COR-L47 (cell line): ENCODE results near the gene MARK4.
"Not testable (repeated sequence)": the region's sequence is repeated elsewhere in the genome, so short reads cannot be mapped to it uniquely, and the experiment has no call there.

Experiments
- DNase-seq: peaks from one replicate; lab custom pipeline; 2025; lab: John Stamatoyannopoulos, UW

MARK4 gene

DNA sequence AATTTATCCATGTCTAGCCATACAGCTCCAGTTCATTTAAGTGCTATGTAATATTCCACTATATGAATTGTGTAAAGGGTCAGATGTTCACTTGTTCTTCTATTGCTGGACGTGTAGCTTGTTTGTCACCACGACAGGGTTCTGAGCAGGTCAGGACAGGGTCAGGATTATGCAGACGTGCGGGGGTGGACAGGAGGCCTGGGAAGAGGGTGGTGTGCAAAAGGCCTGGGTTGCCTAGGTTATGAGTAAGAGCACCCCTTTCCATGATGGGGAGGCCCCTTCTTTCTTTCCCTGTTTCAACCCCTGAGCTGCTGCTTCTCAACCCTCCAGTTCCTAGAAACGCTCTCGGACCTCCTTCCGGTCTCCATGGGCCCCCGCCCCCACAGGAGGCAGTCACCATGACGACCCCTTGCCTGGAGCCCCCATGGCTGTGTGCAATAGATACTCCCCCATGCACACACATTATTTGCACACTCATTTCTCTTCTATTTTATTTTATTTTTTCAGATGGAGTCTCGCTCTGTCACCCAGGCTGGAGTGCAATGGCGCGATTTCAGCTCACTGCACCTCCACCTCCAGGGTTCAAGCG is 7.8 kb upstream of the MARK4 start:
- no peak for DNase-seq

DNA sequence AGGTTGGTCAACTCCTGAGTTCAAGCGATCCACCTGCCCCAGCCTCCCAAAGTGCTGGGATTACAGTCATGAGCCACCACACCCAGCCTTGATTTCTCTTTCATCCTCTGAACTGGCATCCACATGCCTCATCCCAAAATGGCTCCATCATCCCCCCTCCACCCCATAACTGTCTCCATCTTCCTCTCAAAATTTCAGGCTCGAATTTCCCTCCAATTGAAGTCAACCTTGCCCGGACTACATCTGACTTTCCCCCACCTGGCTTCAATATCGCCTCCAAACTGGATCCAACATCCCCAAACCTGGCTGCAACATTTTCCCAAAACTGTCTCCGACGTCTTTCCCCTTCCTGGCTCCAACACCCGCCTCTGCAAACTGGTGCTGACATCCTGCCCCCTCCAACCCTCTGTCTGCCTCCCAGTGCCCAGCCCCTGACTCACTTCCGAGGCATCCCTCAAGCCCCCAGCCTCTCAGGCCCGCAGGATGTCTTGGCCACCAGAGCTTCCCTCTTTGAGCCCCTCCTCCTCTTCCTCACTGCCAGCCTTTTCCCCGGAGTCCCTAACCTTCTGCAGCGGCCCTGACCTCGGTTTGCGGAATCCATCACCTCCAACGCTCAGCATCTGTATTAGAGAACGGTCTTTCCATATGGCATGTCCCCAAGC is 6.8 kb upstream of the MARK4 start:
- DNase-seq, result no peak

DNA sequence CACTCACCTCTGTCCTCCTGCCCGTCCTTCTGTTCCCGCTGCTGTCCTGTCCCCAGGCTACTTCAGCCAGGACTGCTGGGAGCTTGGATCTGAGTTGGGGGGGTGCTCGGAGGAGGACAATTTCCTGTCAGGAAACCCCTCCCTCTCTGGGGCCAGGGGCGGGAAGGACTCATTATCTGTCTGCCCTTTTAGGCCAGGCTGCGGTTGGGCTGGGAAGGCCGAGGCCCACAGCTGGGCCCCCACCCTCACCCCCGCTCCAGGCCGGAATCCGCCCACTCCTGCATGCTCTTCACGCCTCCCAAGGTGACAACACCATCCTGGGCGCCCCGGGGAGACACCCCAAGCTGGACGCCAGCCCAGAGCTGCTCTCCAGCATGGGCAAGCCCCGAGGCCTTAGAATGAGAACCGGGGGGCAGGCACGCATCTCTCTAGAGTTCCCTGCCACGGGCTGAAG is 5.7 kb upstream of the MARK4 start, which contains the start of gene EXOC3L2:
Gene EXOC3L2, minus strand, starts transcription at position 74 of the 454 bp plus-strand sequence. CDS start 6,362 bp downstream, outside the sequence.
- DNase-seq, result no peak

DNA sequence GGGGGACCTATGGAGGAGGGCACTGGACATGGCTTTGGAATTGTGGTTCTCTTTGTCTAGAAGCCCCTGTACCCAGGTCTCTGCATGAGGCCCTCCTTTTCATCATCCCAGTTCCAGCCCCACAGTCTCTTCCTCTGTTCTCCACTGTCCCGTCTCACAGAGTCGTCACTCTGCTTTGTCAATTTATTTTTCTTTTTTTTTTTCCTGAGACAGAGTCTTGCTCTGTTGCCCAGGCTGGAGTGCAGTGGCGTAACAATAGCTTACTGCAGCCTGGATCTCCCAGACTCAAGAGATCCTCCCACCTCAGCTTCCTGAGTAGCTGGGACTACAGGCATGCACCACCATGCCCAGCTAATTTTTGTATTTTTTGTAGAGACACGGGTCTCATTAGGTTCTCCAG is 5.2 kb upstream of the MARK4 start:
- no peak for DNase-seq

DNA sequence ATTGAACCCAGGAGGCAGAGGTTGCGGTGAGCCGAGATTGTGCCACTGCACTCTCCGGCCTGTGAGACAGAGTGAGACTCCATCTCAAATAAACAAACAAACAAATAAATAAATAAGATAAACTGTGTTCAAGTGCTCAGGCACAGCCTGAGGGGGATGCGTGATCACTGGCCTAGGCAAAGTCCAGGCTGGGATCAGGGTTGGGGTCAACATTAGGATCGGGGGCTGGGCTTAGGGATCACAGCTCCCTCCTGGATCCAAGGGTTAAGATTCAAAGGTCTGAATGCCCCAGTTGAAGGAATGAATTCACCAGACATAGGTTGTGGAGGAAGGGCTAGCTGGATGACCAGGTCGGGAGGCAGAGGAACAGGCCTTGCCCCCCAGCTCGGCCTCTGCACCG is 3.9 kb upstream of the MARK4 start:
- DNase-seq, result no peak

DNA sequence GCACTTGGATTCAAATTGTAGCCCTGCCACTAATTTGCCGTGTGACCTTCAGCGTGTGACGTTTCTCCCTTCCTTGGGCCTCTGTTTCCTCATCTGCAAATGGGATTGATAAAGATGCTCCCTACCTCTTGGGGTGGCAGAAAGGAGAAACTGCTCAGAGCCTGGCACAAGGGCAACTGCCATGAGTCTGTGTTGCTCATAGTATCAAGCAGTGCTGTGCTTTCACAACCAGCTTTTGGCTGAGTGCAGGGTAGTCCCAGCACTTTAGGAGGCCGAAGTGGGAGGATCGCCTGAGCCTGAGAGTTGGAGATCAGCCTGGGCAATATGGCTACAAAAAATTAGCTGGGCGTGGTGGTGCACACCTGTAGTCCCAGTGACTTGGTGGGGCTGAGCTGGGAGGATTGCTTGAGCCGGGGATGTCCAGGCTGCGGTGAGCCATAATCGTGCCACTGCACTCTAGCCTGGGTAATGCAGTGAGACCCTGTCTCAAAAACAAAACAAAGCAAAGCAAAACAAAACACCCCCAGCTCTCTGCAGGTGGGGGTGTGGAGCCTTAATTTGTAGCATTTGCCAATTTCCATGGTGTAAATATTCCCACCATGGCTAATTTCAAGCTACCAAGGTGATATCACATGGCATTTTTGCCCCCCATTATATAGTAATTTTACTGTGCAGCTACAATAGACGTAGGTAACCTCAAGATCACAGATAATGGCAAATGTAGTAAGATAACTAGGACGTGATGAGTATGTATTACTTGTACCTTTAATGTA is 1.6 kb upstream of the MARK4 start:
- DNase-seq, result no peak

DNA sequence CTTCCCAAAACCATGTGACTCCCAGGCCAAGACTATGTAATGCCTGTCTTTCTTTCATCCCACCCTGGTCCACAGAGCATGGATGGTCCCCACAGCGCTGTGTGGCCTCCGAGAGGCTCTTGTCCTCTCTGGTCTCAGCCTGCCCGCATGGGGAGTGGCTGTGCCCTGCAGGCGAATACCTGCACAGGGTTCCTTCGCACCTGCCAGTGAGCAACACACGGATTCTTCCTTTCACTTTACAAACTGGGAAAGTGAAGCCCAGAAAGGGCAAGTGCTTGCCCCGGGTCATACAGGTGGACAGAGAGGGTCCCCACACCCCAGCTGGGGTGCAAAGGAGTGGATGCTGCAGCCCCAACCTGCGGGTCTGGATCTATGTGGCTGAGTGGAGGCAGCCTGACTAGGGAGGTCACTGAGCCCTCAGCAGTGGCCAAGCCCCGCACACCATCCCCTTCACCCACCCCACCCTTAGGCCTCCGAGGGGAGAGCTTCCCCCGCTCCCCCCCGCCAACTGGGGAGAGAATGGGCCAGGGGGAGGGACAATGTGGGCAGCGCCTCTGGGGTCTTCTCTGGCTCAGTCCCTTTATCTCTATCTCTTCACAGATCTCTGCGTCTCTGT is 747 bp upstream of the MARK4 start:
- DNase-seq, result no peak

DNA sequence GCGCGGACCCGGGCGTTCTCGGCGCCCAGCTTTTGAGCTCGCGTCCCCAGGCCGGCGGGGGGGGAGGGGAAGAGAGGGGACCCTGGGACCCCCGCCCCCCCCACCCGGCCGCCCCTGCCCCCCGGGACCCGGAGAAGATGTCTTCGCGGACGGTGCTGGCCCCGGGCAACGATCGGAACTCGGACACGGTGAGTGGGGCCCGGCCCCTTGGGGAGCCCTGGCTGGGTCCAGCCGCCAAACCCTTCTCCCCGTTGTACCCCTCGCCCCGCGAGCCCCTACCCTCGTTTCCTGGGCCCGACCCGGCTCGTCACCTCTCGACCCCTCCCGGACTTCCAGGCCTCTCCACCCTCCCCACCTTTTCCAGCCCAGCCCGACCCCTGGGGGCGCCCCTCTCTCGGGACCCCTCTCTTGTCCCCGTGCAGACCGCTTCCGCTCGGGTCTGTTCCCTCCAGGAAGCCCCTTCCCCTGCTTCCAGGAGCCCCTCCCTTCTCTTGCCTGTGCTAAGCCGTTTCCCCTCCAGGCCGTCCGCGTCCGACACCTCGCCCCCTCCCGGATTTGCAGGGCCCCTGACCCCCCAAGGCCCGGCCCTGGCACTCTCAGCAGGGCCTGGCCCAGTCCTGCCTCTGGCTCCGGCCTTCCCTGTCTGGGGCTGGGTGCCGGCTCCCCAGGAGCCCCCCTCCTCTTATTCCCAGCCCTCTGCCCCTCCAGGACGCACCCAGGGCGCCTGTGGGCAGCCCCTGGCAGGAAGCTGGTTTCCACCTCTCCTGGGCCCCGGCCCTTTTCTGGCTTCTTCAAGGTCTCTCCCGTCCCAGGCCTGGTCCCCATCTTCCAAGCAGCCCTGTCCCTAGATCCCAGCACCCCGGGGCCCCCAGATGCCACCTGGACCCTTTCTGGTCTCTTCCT is 632 bp downstream of the MARK4 start:
- no peak for DNase-seq

DNA sequence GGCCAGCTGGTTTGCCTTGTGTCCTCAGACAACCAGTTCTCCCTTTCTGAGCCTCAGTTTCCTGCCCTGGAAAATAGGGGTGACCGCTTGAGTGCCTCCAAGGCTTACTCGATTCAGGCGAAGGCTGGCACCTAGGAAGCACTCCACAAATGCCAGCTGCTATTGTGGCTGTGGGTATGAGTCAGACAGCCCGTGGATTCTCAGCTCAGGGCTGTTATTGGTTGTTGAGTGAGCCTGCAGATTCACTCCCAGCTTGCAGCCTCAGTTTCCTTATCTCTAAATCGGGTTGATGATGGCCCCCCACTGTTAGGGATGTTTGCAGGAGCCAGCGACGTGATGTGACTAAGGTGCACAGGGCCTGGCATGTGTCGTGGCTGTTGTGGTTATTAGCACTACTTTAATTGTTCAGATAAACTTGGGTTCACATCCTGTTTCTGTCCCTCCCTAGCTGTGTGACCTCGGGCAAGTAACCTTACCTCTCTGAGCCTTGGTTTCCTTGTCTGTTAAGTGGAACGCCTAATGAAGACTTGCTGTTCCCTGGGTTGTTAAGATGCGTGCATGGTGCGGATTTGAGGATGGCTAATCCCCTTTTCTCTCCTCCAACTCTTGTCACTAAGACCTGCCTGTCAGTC is 2.4 kb downstream of the MARK4 start:
- DNase-seq, result no peak

DNA sequence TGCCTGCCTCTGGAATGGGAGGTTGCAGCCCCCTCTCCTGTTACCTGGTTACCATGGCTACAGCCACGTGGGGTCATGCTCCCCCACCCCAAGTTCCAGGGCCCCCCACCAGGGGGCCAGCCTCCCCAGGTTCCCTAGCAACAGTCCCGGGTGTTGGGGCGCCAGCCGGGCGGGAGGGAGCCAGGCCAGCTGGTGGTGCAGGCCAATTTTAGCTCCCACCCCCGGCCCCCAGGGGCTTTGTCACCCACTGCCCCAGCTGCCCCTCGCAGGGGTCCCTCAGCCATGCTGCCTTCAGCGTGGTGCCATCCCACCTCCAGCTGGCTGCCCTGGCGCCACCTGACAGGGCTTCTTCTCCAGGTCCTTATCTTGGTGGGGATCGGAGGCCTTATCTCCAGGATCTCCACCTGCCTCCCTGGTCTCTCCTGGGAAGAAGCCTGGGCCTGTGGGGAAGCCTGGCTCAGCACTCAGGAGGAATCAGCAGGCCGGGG is 3.0 kb downstream of the MARK4 start:
- no peak for DNase-seq

DNA sequence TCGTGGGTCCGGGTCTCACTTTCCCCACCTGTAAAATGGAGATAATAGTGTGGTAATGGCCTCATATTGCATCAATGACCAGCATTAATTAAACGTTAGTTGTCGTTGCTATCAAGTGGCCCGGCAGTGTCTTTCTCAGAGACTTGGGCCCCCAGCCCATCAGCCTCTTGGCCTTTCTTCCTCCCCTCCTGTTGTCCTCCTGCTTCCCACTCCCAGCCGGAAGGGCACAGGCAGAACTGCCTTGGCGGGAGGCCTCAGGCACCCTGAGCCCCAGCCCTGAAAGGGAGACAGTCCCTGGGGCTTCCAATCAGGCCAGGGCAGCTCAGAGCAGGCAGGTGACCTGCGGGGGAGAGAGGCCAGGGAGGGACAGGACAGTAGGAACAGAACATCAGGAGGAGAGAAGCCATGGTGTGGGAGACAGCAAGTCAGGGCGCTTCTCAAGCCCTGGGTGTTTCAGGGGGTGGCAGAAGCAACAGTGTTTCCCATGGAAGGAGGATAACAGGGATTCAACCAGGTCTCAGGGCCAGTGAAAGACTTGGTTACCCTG is 4.6 kb downstream of the MARK4 start:
- DNase-seq, result no peak

DNA sequence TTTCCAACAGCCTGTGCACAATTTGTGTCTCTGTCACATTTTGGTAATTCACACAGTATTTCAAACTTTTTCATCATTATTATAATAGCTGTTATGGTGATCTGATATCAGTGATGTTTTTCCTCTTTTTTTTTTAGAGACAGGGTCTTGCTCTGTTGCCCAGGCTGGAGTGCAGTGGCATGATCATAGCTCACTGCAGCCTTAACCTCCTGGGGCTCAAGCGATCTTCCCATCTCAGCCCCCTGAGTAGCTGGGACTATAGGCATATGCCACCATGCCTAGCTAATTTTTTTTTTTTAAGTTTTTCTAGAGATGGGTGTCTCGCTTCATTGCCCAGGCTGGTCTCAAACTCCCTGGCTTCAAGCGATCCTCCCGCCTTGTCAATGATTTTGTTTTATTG is 5.8 kb downstream of the MARK4 start:
- no peak for DNase-seq

DNA sequence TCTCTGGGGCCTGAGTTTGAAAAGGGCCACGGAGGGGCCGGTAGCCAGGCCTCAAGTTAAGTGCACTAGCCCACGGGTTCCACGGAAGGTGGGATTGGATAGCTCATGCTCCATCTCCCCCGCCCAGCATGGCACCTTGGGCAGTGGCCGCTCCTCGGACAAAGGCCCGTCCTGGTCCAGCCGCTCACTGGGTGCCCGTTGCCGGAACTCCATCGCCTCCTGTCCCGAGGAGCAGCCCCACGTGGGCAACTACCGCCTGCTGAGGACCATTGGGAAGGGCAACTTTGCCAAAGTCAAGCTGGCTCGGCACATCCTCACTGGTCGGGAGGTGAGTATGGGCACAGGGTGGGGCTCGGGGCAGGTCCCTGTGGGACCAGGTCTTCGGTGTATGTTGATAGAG is 7.8 kb downstream of the MARK4 start:
- no peak for DNase-seq

DNA sequence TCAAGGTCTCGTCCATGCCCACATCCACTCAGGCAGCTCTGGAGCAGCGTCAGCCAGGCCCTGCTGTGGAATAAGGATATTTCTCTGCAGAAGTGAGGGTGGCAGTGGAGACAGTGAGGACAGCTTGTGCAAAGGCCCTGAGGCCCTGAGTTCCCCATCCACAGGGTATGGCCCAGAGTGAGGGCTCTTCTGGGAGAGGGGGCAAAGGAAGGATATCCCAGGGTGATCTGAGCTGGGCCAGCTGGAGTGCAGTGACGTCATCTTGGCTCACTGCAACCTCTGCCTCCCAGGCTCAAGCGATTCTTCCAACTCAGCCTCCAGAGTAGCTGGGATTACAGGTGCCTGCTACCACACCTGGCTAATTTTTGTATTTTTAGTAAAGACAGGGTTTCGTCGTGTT is 11.5 kb downstream of the MARK4 start:
- no peak for DNase-seq

DNA sequence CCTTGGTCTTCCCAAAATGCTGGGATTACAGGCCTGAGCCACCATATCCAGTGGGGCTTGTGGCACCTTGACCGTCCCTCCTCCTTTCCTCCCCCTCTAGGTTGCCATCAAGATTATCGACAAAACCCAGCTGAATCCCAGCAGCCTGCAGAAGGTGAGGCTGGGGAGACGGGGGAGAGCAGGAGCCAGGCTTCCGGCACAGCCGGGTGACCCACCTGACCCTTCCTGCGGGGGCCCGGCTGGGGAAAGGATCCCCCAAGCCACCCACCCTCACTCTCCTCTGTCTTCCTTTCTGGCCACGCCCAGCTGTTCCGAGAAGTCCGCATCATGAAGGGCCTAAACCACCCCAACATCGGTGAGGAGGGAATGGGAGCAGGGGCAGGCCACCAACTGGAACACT is 11.9 kb downstream of the MARK4 start:
- no peak for DNase-seq

DNA sequence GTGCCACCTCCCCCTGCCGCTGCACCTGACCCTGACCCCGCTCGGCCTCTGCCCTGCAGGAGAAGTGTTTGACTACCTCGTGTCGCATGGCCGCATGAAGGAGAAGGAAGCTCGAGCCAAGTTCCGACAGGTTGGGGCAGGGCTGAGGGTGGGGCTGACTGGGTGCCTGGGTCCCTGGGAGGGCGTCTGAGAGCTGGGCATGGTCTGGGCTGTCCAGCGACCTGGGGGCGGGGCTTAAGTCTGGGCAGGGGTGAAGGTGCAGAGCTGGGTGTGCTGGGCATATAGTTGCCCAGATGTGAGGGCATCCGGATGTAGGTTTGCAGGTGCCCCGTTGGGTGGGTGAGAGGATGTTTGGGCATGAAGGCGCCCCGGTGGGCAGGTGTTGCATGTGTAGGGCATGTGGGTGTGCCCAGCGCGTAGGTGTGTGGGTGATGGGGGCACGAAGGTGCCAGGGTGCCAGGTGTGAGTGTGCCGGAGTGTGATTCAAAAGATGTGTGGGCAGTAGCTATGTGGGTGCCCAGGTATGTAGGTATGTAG is 13.8 kb downstream of the MARK4 start:
- DNase-seq, result no peak

DNA sequence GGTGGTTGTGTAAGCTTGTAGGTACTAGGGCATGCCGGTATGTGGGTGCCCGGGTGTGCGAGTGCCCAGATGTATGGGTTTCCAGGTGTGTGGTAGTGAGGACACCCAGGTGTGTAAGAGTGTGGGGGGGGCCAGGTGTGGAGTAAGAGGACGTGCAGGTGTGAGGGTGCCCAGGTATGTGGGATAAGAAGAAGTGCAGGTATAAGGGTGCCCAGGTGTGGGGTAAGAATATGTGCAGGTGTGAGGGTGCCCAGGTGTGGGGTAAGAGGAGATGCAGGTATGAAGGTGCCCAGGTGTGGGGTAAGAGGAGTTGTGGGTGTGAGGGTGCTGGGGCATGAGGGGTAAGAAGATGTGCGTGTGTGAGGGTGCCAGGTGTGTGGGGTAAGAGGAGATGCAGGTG is 14.3 kb downstream of the MARK4 start:
- no peak for DNase-seq

DNA sequence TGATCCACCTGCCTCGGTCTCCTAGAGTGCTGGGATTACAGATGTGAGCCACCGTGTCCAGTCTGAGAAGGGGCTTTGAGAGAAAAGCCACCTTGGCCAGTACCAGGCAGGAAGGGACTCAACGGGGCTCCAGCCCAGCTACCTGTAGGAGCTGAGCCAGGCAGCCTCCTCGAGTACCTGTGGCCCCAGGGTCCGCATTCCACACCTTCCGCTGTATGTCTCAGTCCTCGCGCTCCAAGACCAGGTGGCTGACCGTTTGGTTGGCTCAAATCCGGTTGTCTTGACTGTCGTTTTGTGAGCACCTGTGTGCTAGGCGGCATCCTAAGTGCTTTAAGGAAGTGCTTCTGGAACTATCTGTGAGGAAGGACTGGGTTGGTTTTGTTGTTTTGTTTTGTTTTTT is 16.2 kb downstream of the MARK4 start:
- DNase-seq, result no peak

DNA sequence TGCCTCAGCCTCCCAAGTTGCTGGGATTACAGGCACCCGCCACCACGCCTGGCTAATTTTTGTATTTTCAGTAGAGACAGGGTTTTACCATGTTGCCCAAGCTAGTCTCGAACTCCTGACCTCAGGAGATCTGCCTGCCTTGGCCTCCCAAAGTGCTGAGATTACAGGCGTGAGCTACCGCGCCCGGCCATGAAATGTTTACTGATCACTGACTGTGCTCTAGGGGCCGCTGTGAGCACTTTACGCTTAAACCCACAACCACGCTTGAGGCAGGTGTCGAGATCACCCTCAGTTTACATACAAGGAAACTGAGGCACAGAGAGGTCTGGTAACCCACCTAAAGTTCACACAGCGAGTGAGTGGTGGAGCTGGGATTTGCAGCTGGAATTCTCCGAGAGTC is 18.9 kb downstream of the MARK4 start:
- DNase-seq, result not testable (repeated sequence)

DNA sequence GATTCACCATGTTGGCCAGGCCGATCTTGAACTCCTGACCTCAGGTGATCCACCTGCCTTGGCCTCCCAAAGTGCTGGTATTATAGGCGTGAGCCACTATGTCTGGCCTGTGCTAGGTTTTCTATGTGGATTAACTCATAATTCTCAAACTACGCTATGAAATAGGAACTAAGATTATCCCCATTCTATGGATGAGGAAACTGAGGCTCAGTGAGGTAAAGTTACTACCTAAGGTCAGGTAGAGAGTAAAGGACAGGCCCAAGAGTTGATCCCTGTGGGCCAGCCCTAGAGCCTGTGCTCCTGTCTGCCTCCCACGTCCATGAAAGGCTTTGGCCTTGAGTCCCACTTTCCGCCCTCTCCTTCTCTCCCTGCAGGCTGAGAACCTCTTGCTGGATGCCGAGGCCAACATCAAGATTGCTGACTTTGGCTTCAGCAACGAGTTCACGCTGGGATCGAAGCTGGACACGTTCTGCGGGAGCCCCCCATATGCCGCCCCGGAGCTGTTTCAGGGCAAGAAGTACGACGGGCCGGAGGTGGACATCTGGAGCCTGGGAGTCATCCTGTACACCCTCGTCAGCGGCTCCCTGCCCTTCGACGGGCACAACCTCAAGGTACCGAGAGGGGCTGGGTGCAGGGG is 20.1 kb downstream of the MARK4 start:
- no peak for DNase-seq
